Neural cell (in vitro differentiated cells): ENCODE measurements around the gene CPNE5. TPM values are rescaled to one million over a fixed set of nuclear protein-coding genes. Genes with fewer than 3 reads are reported as not detected.
A peak's percentile ranks its signal among the peaks of the same experiment; 100 is the strongest.

Source experiments
- H2AFZ ChIP-seq: fragments of 200-600, 300-800 bp; sonication (generic), shearing (Covaris generic); 2 replicates; pipeline ENCODE4 v1.6.0; 2014; ENCODE audit warnings: low read depth, mild to moderate bottlenecking, antibody characterized with exemption, low read length, moderate library complexity
- H3F3A ChIP-seq: fragments of 200-600 bp; shearing (Covaris generic); 2 replicates; pipeline ENCODE4 v1.6.1; 2016; ENCODE audit warnings: mild to moderate bottlenecking, moderate library complexity, mixed read lengths, antibody characterized with exemption, low read length; ENCODE audit not compliant: insufficient read depth, poor library complexity, severe bottlenecking
- H3K27ac ChIP-seq: fragments of 200-600, 300-800 bp; sonication (generic), shearing (Covaris generic); 2 replicates; pipeline ENCODE4 v1.5.1; 2014; ENCODE audit warnings: mild to moderate bottlenecking, low read length, moderate library complexity
- H3K27me3 ChIP-seq: fragments of 300-800, 200-600 bp; sonication (generic), shearing (Covaris generic); 2 replicates; pipeline ENCODE4 v1.6.0; 2014; ENCODE audit warnings: mild to moderate bottlenecking, low read depth, low read length, moderate library complexity; ENCODE audit not compliant: insufficient read depth
- H3K36me3 ChIP-seq: fragments of 300-800, 200-600 bp; sonication (generic), shearing (Covaris generic); 2 replicates; pipeline ENCODE4 v1.5.1; 2014; ENCODE audit warnings: mild to moderate bottlenecking, antibody characterized with exemption, low read length, moderate library complexity; ENCODE audit not compliant: insufficient read depth
- H3K4me2 ChIP-seq: fragments of 300-800, 200-600 bp; sonication (generic), shearing (Covaris generic); 2 replicates; pipeline ENCODE4 v1.6.0; 2014; ENCODE audit warnings: mild to moderate bottlenecking, low read length
- H3K4me3 ChIP-seq: fragments of 300-800, 200-600 bp; sonication (generic), shearing (Covaris generic); 2 replicates; pipeline ENCODE4 v1.5.1; 2014; ENCODE audit warnings: mild to moderate bottlenecking, low read length, moderate library complexity
- H3K79me2 ChIP-seq: fragments of 200-600 bp; shearing (Covaris generic); replicated peaks from 2 replicates; pipeline ENCODE4 v1.6.0; 2014; ENCODE audit warnings: mild to moderate bottlenecking, low read length, moderate library complexity; ENCODE audit not compliant: insufficient read depth
- H3K9ac ChIP-seq: fragments of 300-800, 200-600 bp; sonication (generic), shearing (Covaris generic); 2 replicates; pipeline ENCODE4 v1.6.1; 2016; ENCODE audit warnings: mild to moderate bottlenecking, low read length, mixed read lengths
- H3K9me2 ChIP-seq: fragments of 200-600 bp; shearing (Covaris generic); 2 replicates; pipeline ENCODE4 v1.6.1; 2016; ENCODE audit warnings: mild to moderate bottlenecking, low read length, mixed read lengths; ENCODE audit not compliant: insufficient read depth
- H3K9me3 ChIP-seq: fragments of 200-600, 300-800 bp; sonication (generic), shearing (Covaris generic); 2 replicates; pipeline ENCODE4 v1.6.1; 2016; ENCODE audit warnings: mild to moderate bottlenecking, mixed run types, low read length, moderate library complexity, mixed read lengths
- H4K20me1 ChIP-seq: fragments of 200-600 bp; shearing (Covaris generic); 2 replicates; pipeline ENCODE4 v1.6.1; 2016; ENCODE audit warnings: mild to moderate bottlenecking, mixed run types; ENCODE audit not compliant: insufficient read depth
- CTCF ChIP-seq: fragments of 450-650 bp; IDR thresholded peaks from 2 replicates; pipeline ENCODE4 v1.5.1; 2014; ENCODE audit warnings: antibody characterized with exemption, mild to moderate bottlenecking, moderate library complexity; ENCODE audit not compliant: poor library complexity, severe bottlenecking
- EP300 ChIP-seq: fragments of 450-650 bp; conservative IDR thresholded peaks from 2 replicates; pipeline ENCODE4 v1.6.1; 2014; ENCODE audit warnings: antibody characterized with exemption, mild to moderate bottlenecking, moderate library complexity; ENCODE audit not compliant: poor library complexity, severe bottlenecking
- EZH2 ChIP-seq: fragments of 200-600, 300-800 bp; shearing (Covaris generic), sonication (generic); IDR thresholded peaks from 2 replicates; pipeline ENCODE4 v1.6.1; 2014; ENCODE audit warnings: antibody characterized with exemption, low read length, borderline replicate concordance, mild to moderate bottlenecking; ENCODE audit not compliant: insufficient read depth, poor library complexity, severe bottlenecking
- MXI1 ChIP-seq: fragments of 450-650 bp; conservative IDR thresholded peaks from 2 replicates; pipeline ENCODE4 v1.6.1; 2014; ENCODE audit warnings: antibody characterized with exemption, mild to moderate bottlenecking; ENCODE audit not compliant: poor library complexity, severe bottlenecking
- POLR2AphosphoS5 ChIP-seq: IDR thresholded peaks from 2 replicates; pipeline ENCODE4 v1.6.1; 2012
- RAD21 ChIP-seq: fragments of 450-650 bp; conservative IDR thresholded peaks from 2 replicates; pipeline ENCODE4 v1.6.1; 2014; ENCODE audit warnings: antibody characterized with exemption, mild to moderate bottlenecking, moderate library complexity
- REST ChIP-seq: IDR thresholded peaks from 2 replicates; pipeline ENCODE4 v1.6.1; 2012; ENCODE audit warnings: borderline replicate concordance
- SMC3 ChIP-seq: fragments of 450-650 bp; conservative IDR thresholded peaks from 2 replicates; pipeline ENCODE4 v1.6.1; 2014; ENCODE audit warnings: antibody characterized with exemption, mild to moderate bottlenecking, moderate library complexity; ENCODE audit not compliant: poor library complexity
- TAF1 ChIP-seq: IDR thresholded peaks from 2 replicates; pipeline ENCODE4 v1.6.1; 2012; ENCODE audit warnings: low read depth
- polyA plus RNA-seq: library from polyadenylated mRNA; depleted of rRNA; stranded (reverse); fragments of >200 nt; gene quantifications from 2 replicates; pipeline ENCODE4 v1.2.3, GENCODE V29; 2014

CPNE5 gene
- polyA plus RNA-seq, 1 donor from 2014 or later = 8.7 TPM

- H3K27ac ChIP-seq = no peak overlapping the region
- no peak overlapping the region for H3K4me3 ChIP-seq
- H2AFZ ChIP-seq = no peak overlapping the region
These were observed 45.4 kb upstream of the CPNE5 start for GRCh38 chr6:36884610-36885009.

GRCh38 chr6:36875250-36875633, 36.0 kb upstream of the CPNE5 start:
- Histone ChIP-seq H3F3A (peaks cover 8% of the 10 kb centered on the region), H4K20me1 (no peaks in the 10 kb centered on the region), H3K4me3 (peak overlapping the region; percentile 95), H3K36me3 (no peaks in the 10 kb centered on the region), H3K4me2 (peak overlapping the region; percentile 77), H3K79me2 (peaks cover 18% of the 10 kb centered on the region), H3K9me2 (no peaks in the 10 kb centered on the region), H3K9ac (peak overlapping the region; percentile 95), H2AFZ (peak overlapping the region; percentile 66), H3K9me3 (no peaks in the 10 kb centered on the region), H3K27me3 (no peaks in the 10 kb centered on the region), H3K27ac (peak overlapping the region; percentile 96)
- TF ChIP-seq SMC3 = no peak
- no peak for TF ChIP-seq REST
- TF ChIP-seq TAF1 = no peak
- no peak for TF ChIP-seq CTCF
- no peak for TF ChIP-seq EP300
- no peak for TF ChIP-seq EZH2

More at GRCh38 chr6:36884610-36885009, 45.4 kb upstream of the CPNE5 start:
- Histone ChIP-seq H3K79me2 (peaks cover 10% of the 10 kb centered on the region), H3K36me3 (no peaks in the 10 kb centered on the region), H3F3A (peaks cover 3% of the 10 kb centered on the region), H3K4me2 (no peak overlapping the region), H3K9ac (no peak overlapping the region), H4K20me1 (no peaks in the 10 kb centered on the region), H3K27me3 (no peaks in the 10 kb centered on the region), H3K9me2 (no peaks in the 10 kb centered on the region), H3K9me3 (no peaks in the 10 kb centered on the region)
- TF ChIP-seq MXI1 (no peak), RAD21 (no peak), SMC3 (no peak), EZH2 (no peak), POLR2AphosphoS5 (no peak), REST (no peak), TAF1 (no peak), CTCF (no peak), EP300 (no peak)
